HEK293T (cell line): ENCODE measurements around the gene U2AF1L4.

Source experiments
- CTCF ChIA-PET: fragments of 350-600 bp; formaldehyde crosslinking; extraction: SDS; loops from one replicate; lab custom pipeline; 2021; ENCODE audit warnings: antibody characterized with exemption, inconsistent platforms; lab: Yijun Ruan, JAX
- POLR2A ChIA-PET: fragments of 350-600 bp; formaldehyde crosslinking; extraction: SDS; loops from one replicate; lab custom pipeline; 2020; ENCODE audit warnings: antibody characterized with exemption, inconsistent platforms; lab: Yijun Ruan, JAX
- DNase-seq: peaks from one replicate; pipeline ENCODE4 v3.0.0; 2012; ENCODE audit warnings: mixed read lengths; ENCODE audit errors: extremely low spot score
- ARNT ChIP-seq: fragments of 450-650 bp; IDR thresholded peaks from 2 replicates; pipeline ENCODE4 v1.6.1; 2017; ENCODE audit warnings: mild to moderate bottlenecking
- BHLHE40 ChIP-seq: fragments of 450-650 bp; IDR thresholded peaks from 2 replicates; pipeline ENCODE4 v1.6.1; 2016; ENCODE audit warnings: mild to moderate bottlenecking, moderate library complexity, borderline replicate concordance
- CTBP1 ChIP-seq: fragments of 450-650 bp; IDR thresholded peaks from 2 replicates; pipeline ENCODE4 v1.6.1; 2016; ENCODE audit warnings: borderline replicate concordance
- ELF4 ChIP-seq: fragments of 450-650 bp; IDR thresholded peaks from 2 replicates; pipeline ENCODE4 v1.6.1; 2017; ENCODE audit warnings: antibody characterized with exemption
- FOXA1 ChIP-seq: fragments of 450-650 bp; IDR thresholded peaks from 2 replicates; pipeline ENCODE4 v1.6.1; 2016; ENCODE audit warnings: mild to moderate bottlenecking
- FOXK2 ChIP-seq: fragments of 450-650 bp; IDR thresholded peaks from 2 replicates; pipeline ENCODE4 v1.6.1; 2016; ENCODE audit warnings: mild to moderate bottlenecking
- FOXM1 ChIP-seq: fragments of 450-650 bp; IDR thresholded peaks from 2 replicates; pipeline ENCODE4 v1.6.1; 2017; ENCODE audit warnings: mild to moderate bottlenecking, borderline replicate concordance
- HDGF ChIP-seq: fragments of 450-650 bp; IDR thresholded peaks from 2 replicates; pipeline ENCODE4 v1.6.1; 2017; ENCODE audit warnings: antibody characterized with exemption, borderline replicate concordance
- L3MBTL2 ChIP-seq: fragments of 450-650 bp; conservative IDR thresholded peaks from 2 replicates; pipeline ENCODE4 v1.6.1; 2016; ENCODE audit warnings: mild to moderate bottlenecking
- LEF1 ChIP-seq: fragments of 450-650 bp; IDR thresholded peaks from 2 replicates; pipeline ENCODE4 v1.6.1; 2017; ENCODE audit warnings: mild to moderate bottlenecking, borderline replicate concordance
- NFRKB ChIP-seq: fragments of 450-650 bp; IDR thresholded peaks from 2 replicates; pipeline ENCODE4 v1.6.1; 2016; ENCODE audit warnings: mild to moderate bottlenecking, moderate library complexity
- PKNOX1 ChIP-seq: fragments of 450-650 bp; IDR thresholded peaks from 2 replicates; pipeline ENCODE4 v1.6.1; 2016
- SP1 ChIP-seq: fragments of 450-650 bp; IDR thresholded peaks from 2 replicates; pipeline ENCODE4 v1.6.1; 2017
- SUZ12 ChIP-seq: fragments of 450-650 bp; IDR thresholded peaks from 2 replicates; pipeline ENCODE4 v1.6.1; 2016; ENCODE audit warnings: mild to moderate bottlenecking
- TARDBP ChIP-seq: fragments of 450-650 bp; IDR thresholded peaks from 2 replicates; pipeline ENCODE4 v1.6.1; 2016
- ZNF384 ChIP-seq: fragments of 450-650 bp; IDR thresholded peaks from 2 replicates; pipeline ENCODE4 v1.6.1; 2016

U2AF1L4 gene

GRCh38 chr19:35717665-35718344 lies 27.4 kb downstream of the U2AF1L4 start, which contains the start of gene KMT2B:
TSS of gene KMT2B (plus strand) at chr19:35718003. CDS start at chr19:35718019, 16 bp downstream.
- POLR2A ChIA-PET: interaction anchor here (1.3 to 1.5 kb wide), 2 partner anchors 23 to 31 kb away, joined by 6 to 9 read pairs; partner anchors contain the start of gene LIN37
- DNase-seq: peak; percentile 96
- no peak for TF ChIP-seq LEF1
- TF ChIP-seq TARDBP: no peak
- TF ChIP-seq FOXA1: no peak
- no peak for TF ChIP-seq CTBP1
- no peak for TF ChIP-seq BHLHE40
- TF ChIP-seq NFRKB: no peak
- TF ChIP-seq SP1: no peak
- TF ChIP-seq HDGF: no peak
- no peak for TF ChIP-seq ARNT
- TF ChIP-seq ZNF384: no peak
- TF ChIP-seq SUZ12: no peak
- no peak for TF ChIP-seq ELF4
- TF ChIP-seq L3MBTL2: no peak
- no peak for TF ChIP-seq FOXM1
- CTCF ChIA-PET: no interaction called here

GRCh38 chr19:35716801-35717664 lies 28.2 kb downstream of the U2AF1L4 start:
- POLR2A ChIA-PET: no interaction called here

GRCh38 chr19:35715981-35716800 lies 29.0 kb downstream of the U2AF1L4 start:
- ChIA-PET POLR2A (interaction anchor here (1.0 kb wide), 1 partner anchor 15 kb away, joined by 3 read pairs; no protein-coding TSS in a partner anchor), CTCF (no interaction called here)
- DNase-seq: peak; percentile 30
- TF ChIP-seq L3MBTL2 (peak; percentile 47; the same call in 1 of the 2 replicates), ELF4 (no peak)

More at GRCh38 chr19:35716801-35717664, 28.2 kb downstream of the U2AF1L4 start:
- TF ChIP-seq TARDBP (no peak), ARNT (no peak), FOXA1 (no peak), HDGF (0 out of 2 replicates have a peak, but pooled peaks have one; percentile 11), NFRKB (no peak), ZNF384 (no peak), SP1 (no peak), ELF4 (peak; percentile 78), LEF1 (no peak), CTBP1 (peak; percentile 9; the same call in 1 of the 2 replicates), SUZ12 (peak; percentile 58; the same call in 1 of the 2 replicates), BHLHE40 (no peak), FOXM1 (no peak), PKNOX1 (no peak), FOXK2 (no peak), L3MBTL2 (peak; percentile 28)
- CTCF ChIA-PET: no interaction called here
- peak; percentile 79 for DNase-seq

GRCh38 chr19:35715355-35715809 lies 29.8 kb downstream of the U2AF1L4 start:
- ChIA-PET CTCF (interaction anchor here (1.0 kb wide), 1 partner anchor 21 kb away, joined by 3 read pairs; no protein-coding TSS in a partner anchor), POLR2A (interaction anchor here (1.0 to 3.0 kb wide), 2 partner anchors 13 to 14 kb away, joined by 3 to 13 read pairs; no protein-coding TSS in a partner anchor)
- no peak for DNase-seq
- no peak for TF ChIP-seq BHLHE40
- TF ChIP-seq LEF1: no peak
- no peak for TF ChIP-seq NFRKB
- TF ChIP-seq FOXK2: no peak
- no peak for TF ChIP-seq CTBP1
- no peak for TF ChIP-seq SUZ12
- no peak for TF ChIP-seq TARDBP
- TF ChIP-seq FOXA1: no peak
- TF ChIP-seq HDGF: no peak
- no peak for TF ChIP-seq ELF4
- TF ChIP-seq L3MBTL2: no peak
- no peak for TF ChIP-seq ARNT
- TF ChIP-seq ZNF384: no peak
- TF ChIP-seq FOXM1: no peak
- no peak for TF ChIP-seq SP1
- TF ChIP-seq PKNOX1: no peak

GRCh38 chr19:35714601-35715354 lies 30.4 kb downstream of the U2AF1L4 start:
- CTCF ChIA-PET: interaction anchor here (1.0 kb wide), 1 partner anchor 20 kb away, joined by 3 read pairs; no protein-coding TSS in a partner anchor
- DNase-seq: peak; percentile 23
- TF ChIP-seq ARNT (no peak), TARDBP (no peak), HDGF (no peak), PKNOX1 (no peak), ZNF384 (no peak), LEF1 (no peak), SUZ12 (no peak), FOXM1 (no peak), FOXA1 (no peak), L3MBTL2 (no peak), ELF4 (no peak), BHLHE40 (no peak), NFRKB (no peak), CTBP1 (no peak), FOXK2 (no peak), SP1 (no peak)
- POLR2A ChIA-PET: interaction anchor here (1.3 to 3.0 kb wide), 3 partner anchors 12 to 33 kb away, joined by 3 to 13 read pairs (median 6); partner anchors contain the start of gene LIN37
